GM12872 (cell line): ENCODE results near the gene CIAPIN1.

Source experiments
- CTCF ChIP-seq: IDR thresholded peaks from 3 replicates; pipeline ENCODE4 v1.5.1; 2011; ENCODE audit warnings: low read depth, mild to moderate bottlenecking, low read length, moderate library complexity; ENCODE audit not compliant: insufficient read depth

Gene CIAPIN1

DNA sequence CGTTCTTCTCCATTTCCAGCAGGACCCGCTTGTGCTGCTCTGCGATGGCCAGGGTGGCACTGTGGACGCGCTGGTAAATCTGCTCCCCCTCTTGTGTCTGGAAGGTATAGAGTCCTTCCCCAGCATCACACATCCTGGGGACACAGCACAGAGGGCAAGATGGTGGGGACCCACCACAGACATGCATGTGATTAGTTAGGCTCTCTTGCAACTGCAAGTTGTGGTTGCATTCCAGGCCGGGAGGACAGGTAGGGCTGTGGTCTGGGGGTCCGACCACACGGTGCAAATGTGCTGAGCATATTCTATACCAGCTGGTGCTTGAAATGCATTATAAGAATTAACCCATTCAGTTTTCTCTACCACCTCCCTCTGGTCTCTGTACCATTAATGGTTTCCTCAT is 26.7 kb upstream of the CIAPIN1 start:
- TF ChIP-seq CTCF, result no peak

GRCh38 chr16:57473176-57473840 is 26.1 kb upstream of the CIAPIN1 start:
- no peak for TF ChIP-seq CTCF

DNA sequence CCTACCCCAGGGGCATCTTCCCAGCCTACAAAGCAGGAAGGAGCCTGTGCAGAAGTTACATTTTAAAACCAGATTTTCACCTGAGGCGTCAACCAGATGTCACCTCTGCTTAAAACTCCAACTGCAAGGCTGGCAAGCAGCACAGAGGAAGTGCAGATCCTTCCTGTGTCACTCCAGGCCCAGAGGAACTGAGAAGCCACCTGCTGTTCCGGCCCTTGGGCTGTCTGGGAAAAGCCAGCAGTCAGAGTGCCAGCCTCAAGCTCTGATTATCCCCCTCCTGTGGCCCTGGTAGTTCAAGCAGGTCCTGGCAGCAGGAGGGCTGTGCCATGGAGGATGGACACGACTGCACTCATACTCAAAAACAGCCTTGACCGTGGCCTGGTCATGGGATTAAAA is 25.5 kb upstream of the CIAPIN1 start:
- no peak for TF ChIP-seq CTCF

DNA sequence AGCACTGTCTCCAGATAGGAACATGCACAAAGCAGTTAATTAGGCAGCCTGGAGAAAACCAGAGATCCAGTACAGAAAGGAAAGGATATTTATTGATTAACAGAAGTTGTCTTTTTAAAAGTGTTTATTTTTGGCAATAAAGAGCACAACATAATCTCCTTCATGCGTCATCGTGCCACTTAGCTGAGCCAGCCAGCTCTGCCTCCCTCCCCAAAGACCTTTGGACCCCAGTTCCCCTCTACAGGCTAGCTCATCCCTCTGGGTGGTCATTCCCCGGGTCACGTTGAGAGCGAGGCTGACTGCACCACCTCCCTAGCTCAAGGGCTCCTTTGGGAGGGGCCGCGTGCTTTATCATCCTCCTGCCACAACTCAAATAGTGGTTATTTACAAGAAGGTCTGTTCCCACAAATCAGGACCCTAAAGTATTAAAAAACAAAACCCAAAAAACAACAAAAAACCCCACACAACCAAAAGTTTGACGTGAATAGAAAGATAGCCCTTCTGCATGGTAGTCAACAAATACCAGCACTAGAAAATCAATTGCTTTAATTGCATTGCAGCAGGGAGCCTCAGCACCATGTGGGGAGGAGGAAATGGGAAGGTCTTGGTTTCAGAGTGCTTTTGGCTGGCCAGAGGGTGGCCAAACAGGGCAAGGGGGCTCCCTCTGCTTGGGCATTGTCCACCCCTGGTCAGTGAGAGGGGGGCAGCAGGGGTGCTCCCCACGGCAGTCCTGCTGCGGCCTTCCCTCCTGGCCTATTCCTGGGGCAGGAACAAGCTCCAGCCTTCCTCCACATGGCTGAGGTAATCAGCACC is 24.9 kb upstream of the CIAPIN1 start:
- no peak for TF ChIP-seq CTCF

- TF ChIP-seq CTCF, result no peak
These were observed 24.0 kb upstream of the CIAPIN1 start for GRCh38 chr16:57471209-57471608.

DNA sequence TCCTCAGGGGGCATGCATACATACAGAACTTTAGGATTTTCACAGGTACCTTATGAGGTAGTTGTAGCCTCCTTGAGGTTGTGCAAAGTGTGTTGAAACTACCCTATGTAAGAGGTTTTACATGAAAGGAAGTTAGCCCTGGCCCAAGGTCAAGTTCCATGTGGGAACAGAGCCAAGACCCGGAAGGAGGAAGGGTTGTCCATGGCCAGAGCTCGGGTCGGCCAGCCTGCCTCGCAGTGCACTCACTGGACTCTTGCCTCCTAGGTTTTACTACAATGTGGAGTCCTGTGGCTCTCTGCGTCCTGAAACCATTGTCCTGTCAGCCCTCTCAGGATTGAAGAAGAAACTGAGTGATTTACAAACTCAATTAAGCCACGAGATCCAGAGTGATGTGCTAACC is 23.5 kb upstream of the CIAPIN1 start:
- TF ChIP-seq CTCF, result no peak

- no peak for TF ChIP-seq CTCF
These were observed 22.8 kb upstream of the CIAPIN1 start for GRCh38 chr16:57469917-57470470.
